ENCODE results near the gene TRIM45.
"Not testable (repeated sequence)": the region's sequence is repeated elsewhere in the genome, so short reads cannot be mapped to it uniquely, and the experiment has no call there.

TRIM45 gene

GRCh38 chr1:117128323-117129079 lies 7.0 kb upstream of the TRIM45 start:
- peak; percentile 15 for DNase-seq

DNA sequence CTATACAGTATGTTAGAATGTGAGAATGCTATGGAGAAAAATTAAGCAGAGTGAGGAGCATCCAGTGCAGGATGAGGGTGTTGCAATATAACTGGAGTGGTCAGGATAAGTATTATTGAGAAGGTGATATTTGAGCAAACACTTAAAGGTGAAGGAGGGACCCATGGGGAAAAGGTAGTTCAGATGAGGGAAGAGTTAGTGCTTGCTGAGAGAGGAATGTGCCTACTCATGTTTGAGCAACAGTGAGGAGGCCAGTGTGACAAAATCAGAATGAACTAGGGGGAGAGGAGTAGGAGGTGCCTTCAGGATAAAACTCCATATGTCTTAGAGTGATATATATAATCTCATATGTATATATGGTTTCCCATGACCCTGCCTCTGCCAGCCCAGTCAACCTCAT lies 6.2 kb upstream of the TRIM45 start:
- DNase-seq = no peak

- no peak for DNase-seq
Observed at GRCh38 chr1:117124661-117125060, 3.1 kb upstream of the TRIM45 start.

DNA sequence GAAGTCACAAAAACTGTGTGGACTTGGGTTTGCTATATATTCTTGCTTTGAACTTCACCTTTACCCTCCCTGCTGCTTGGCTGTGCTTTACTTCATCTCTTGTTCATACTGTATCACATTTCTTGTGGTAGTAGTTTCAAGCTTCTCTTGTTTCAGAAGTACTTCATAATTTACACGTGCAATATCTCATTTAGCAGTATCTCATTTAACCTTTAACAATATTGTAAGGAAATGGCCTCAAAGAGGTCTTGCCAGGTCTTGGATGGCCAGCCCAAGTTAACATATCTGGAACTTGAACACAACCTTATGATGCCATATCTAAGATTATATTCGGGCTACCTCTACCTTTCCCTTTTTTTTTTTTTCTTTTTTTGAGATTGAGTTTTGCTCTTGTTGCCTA lies 1.7 kb upstream of the TRIM45 start:
- DNase-seq = no peak

DNA sequence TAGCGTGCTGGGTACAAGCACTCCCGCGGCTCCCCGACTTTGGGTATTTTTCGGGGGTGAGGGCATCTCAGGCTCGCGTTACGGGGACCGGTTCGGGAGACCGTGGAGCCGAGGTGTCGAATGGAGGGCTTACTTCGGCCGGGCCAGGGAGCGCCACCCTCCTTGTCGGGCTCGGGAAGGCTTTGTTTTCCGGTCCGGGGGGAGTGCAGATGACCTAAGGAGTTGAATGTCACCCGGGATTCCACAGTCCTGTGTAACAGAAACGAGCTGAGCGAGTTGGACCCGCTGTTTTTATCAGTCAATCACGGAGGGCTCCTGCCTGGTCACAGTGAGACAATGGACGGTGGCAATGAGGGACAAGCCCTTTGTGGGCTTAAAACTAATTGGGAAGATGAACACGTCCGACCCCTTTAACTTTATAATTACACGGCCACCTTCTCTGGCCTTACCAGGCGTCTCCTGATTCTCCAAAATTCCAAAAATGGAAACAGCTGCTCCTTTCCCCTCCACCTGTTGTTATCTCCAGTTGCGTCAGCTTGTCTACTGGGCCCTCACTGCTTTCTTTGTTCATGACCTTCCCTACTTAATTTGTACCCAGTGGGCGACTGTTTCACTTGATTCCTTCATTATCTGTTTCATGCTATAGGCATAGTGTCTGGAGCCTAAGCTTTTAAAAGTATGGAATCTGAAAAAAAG lies 929 bp upstream of the TRIM45 start:
- DNase-seq = no peak

DNA sequence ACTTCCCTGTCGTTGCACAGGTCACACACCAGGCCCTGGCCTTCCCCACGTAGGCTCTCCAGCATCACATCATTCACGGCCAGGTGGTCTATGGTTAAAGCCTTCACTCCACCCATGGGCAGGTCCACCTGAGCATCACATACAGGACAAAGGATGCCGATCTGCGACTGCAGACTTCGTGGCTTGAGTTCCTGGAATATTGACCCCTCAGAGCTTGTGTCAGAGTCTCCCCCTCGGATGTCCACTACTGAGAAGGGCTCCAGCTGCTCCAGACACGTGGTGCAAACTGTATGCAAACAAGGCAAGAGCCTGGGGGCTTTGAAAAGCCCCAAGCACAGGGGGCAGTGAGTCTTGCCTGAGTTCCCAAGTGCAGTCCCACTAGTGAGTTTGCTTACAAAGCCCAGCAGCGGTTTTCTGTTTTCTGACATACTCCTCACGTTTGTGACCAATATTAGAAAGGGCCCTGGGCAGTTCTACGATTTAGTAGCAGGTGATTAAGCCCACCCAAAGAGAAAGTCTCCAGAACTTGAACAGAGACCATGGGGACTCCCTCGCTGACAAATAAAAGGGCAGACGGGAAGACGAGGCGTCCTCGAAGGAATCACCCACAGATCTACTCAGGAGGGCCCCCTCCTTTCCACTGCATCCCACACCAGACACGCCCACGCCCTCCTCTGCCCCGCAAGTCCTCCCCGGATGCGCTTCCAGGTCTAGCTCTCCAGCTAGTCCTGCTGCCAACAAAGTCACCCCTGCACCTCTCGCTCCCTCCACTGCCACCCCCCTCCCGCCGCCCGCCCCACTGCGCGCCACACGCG lies 568 bp downstream of the TRIM45 start:
- no peak for DNase-seq

- not testable (repeated sequence) for DNase-seq
Observed at GRCh38 chr1:117119144-117119543, 2.4 kb downstream of the TRIM45 start.

GRCh38 chr1:117118137-117118536 lies 3.4 kb downstream of the TRIM45 start:
- DNase-seq = no peak

GRCh38 chr1:117117697-117118096 lies 3.9 kb downstream of the TRIM45 start:
- DNase-seq = no peak

GRCh38 chr1:117116784-117117130 lies 4.8 kb downstream of the TRIM45 start:
- DNase-seq = no peak

GRCh38 chr1:117116090-117116783 lies 5.3 kb downstream of the TRIM45 start:
- DNase-seq = no peak

DNA sequence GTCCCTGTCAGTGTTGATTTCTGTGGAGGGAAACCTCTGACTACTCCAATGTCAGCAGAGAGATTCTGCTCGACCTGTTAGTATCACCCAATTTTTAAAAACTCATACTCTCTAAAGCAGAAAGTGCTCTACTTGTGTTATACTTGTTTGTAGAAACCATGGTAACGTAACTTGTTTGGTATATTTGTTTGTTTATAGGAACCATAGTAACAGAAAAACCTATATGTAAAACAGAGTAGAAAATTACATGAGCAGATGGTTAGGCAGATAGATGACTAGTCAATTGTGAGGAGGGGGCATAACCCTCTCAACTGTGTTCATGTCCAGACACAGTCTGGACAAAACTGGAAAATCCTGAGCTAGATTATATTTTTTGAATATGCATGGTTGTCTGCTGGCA lies 6.7 kb downstream of the TRIM45 start:
- no peak for DNase-seq

DNA sequence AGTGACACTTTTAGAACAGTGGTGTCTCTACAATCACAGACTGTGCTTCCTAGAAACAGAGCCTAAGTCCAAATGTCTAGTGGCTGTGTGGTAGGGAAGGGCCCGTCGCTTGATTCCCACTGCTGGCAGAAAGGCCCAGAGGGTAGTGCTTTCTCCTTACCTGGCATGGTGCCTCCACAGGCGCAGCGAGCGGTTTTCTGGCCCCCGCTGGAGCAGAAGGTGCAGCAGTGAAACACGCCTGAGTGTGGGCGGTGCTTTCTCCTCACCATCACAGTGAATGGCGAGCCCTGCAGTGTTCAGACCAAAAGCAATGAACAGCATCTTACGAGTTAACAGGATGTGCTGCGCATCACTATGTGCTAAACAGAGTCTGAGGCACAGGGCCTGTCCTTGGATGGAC lies 8.3 kb downstream of the TRIM45 start:
- no peak for DNase-seq

DNA sequence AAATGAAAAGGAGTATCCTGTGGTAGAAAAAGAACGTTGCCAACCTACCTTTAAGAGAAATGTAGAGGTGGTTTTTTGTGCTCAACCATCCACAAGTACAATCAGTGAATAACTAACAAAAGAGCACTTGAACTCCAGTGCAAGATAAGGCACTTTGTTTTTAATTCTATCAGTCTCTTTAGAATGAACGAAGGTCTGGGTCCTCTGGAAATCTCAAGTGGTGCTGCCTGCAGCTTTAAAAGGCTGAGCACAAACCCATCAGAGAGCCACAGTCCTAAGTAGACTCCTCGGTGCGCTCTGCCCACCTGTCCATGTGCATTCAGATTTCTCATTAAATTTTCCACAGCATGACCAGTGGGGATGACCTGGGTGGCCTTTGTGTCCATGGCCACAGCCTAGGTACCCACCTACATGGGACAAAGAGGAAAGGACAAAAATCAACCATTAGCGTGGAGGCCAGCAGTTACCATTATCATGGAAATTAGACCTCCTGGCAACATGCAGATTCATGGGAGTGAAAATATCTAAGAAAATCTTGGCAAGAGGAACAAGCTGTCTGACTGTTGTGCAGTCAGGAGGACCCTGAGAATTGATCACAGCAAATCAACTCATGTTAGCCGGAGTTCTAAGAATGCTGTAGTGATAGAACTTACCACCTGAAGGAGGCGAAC lies 9.4 kb downstream of the TRIM45 start:
- DNase-seq = no peak

GRCh38 chr1:117110774-117111173 lies 10.8 kb downstream of the TRIM45 start:
- no peak for DNase-seq

DNA sequence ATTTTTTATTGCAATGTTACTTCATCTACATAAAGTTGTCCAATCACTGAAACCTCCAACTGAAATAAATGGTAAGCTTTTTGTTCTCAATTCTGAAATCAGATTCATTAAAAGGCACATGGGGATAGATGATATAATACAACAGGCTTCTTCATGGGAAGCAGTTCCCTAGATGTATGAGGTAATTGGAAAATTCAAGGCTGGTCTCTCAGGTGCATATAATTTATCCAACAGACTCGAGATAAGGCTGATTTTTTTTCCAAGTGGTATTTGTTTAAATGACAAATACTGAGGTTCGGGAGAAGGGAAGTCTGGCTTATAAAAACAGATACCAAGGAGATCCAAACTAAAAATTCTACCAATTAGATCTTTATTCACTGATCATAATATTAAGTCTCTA lies 14.2 kb downstream of the TRIM45 start:
- no peak for DNase-seq

DNA sequence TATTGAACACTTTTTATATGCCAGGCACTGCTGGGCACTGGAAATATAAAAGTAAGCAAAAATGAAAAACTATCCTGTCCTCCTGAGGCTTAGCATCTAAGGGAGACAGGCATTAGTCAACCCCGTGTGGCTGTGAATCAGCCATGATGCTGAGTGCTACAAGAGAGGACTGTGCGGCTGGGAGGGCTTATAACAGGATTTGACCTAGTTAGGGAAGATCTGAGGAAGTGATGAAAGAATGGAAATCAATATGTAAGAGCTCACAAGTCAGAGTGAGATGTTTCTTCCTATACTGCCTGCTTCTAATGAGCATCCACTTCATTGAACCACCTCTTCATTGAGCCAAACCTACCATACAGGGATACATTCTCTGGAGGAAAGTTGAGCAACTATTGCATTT lies 15.1 kb downstream of the TRIM45 start:
- no peak for DNase-seq

- DNase-seq = no peak
Observed at GRCh38 chr1:117105722-117106121, 15.8 kb downstream of the TRIM45 start.

GRCh38 chr1:117104986-117105385 lies 16.6 kb downstream of the TRIM45 start:
- no peak for DNase-seq

GRCh38 chr1:117101858-117102257 lies 19.7 kb downstream of the TRIM45 start:
- DNase-seq = not testable (repeated sequence)

- DNase-seq = no peak
Observed at GRCh38 chr1:117101334-117101733, 20.2 kb downstream of the TRIM45 start.

GRCh38 chr1:117098287-117098890 lies 23.2 kb downstream of the TRIM45 start:
- no peak for DNase-seq

Data from NCI-H2029 (cell line).